ENCODE data around the gene MOCS2.
"Not testable (repeated sequence)": the region's sequence is repeated elsewhere in the genome, so short reads cannot be mapped to it uniquely, and the experiment has no call there.

Gene MOCS2, protein sequence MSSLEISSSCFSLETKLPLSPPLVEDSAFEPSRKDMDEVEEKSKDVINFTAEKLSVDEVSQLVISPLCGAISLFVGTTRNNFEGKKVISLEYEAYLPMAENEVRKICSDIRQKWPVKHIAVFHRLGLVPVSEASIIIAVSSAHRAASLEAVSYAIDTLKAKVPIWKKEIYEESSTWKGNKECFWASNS

DNA sequence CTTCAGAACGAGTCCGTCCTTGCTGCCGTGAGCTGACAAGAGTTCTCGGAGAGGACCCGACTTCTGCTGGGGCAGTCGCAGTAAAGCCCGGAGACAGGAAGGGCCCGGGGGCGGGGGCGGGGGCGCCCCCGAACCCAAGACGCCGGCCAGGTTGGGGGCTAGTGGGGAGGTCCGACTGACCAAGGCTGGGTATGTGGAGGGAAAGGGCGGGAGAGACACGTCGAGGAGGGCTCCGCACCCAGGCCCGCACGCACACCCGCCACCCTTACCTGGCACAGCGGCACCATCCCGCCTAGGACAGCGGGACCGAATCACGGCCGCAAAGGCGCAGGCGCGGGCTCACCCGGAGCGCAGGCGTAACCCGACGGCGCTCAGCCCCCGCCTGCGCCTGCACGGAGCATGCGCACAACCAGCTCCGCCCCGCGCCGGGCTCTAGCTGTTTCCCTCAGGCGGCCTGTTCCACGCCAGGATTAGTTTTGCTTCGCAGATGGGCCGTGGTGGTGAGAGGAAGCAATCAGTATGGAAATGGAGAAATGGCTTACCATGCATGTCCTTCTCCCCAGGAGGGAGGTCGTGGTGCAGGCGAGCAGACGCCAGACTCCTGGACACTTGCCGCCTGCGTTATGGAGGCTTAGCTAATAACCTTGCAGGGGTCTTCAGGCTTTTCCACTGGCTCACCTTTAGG lies at the start of gene MOCS2:
MOCS2 (minus strand) TSS at position 315 of the 685 bp plus-strand sequence. CDS start 2,583 bp downstream, outside the sequence.
- peak; percentile 45 to 94 (median 82) for DNase-seq

- no peak for DNase-seq
Measured at GRCh38 chr5:53151713-53152458, 42.3 kb upstream of the MOCS2 start.

DNA sequence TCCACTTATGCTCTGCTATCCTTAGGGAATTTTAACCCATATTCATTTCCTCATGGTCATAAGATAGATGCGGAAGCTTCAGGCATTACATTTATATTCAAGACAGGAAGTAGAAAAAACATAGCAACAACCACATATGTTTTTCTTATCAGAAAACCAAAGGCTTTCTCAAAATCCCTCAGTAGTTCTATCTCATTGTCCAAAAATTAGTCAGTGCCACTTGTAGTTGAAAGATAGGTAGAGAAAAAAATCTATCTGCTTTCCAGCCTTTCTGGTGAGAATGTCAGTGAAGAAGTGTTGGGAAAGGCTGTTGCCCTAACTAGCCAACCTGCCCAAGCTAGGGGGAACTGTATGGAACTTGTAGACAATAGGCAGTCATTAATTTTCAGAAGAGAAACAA lies 23.5 kb upstream of the MOCS2 start:
- no peak for DNase-seq

- no peak for DNase-seq
Measured at GRCh38 chr5:53130266-53130665, 20.7 kb upstream of the MOCS2 start.

DNA sequence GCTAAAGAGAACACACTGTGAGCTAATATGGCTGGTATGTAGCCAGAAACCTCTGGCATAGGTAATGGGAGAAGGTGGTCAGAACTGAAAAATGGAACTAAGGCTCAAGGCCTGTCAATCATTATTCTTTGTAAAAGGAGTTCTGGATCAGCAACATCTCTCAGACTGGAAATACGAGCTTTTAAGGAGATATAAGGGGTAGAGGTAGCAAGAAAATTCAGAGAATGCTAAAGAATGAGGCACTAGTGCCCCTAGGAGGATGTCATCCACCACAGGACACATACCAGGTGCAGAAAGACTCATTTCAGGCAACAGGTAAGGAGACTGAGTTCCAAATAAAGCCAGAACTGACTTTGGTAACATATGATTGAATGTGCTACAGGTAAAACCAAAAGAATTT lies 18.9 kb upstream of the MOCS2 start:
- no peak for DNase-seq

DNA sequence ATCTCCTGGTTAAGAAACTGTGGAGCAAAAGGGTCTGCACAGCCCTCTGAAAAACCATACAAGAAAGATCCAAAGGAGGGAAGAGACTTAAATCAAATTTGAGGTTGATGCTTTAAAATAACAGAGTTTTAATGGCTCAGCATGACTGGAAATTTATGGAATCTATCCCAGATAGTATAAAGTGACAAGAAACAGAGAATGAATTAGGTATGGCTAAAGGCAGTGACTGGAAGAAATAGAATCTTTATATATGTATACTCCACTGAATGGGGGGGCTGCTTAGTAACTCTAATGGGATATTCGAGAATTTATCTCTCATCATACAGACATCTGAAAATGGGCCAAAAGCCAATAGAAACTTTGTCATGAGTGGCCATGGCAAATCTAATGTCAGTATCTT lies 17.6 kb upstream of the MOCS2 start:
- DNase-seq: no peak

- no peak for DNase-seq
Measured at GRCh38 chr5:53126521-53126920, 17.0 kb upstream of the MOCS2 start.

DNA sequence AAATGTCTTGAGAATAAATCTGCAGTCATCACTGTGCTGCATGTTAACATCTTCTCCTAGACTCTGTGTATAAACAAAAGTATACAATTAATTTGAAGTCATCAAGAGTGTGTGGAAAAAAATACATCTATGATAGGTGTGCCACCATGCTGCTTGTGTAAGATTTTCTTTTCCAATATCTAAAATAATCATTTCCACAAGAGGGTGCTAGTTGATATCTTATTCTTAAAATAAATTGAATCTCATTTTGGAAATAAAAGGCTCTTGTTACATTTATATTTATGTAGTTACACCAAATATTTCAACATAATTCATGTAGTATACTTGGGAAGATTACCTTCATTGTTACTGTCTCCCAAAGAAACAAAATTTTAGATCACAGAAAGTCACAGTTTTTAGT lies 14.1 kb upstream of the MOCS2 start:
- DNase-seq: no peak

- DNase-seq: no peak
Measured at GRCh38 chr5:53120165-53120564, 10.6 kb upstream of the MOCS2 start.

- no peak for DNase-seq
Measured at GRCh38 chr5:53118879-53119278, 9.3 kb upstream of the MOCS2 start.

DNA sequence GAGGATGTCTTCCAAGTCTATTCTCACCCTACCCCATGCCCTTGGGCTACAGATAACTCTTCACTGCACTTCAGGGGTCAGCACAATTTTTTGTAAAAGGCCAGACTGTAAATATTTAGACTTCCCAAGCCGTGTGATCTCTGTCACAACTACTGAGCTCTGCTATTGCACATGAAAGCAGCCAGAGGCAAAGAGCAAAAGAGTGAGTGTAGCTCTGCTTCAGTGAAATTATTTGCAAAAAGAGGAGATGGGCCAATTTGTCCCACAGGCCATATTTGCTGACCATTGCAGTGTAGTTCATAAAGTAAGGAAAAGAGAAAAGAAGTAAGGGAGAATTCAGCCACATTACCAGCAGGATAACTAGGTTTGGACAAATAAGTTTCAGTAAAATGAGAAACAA lies 7.0 kb upstream of the MOCS2 start:
- no peak for DNase-seq

DNA sequence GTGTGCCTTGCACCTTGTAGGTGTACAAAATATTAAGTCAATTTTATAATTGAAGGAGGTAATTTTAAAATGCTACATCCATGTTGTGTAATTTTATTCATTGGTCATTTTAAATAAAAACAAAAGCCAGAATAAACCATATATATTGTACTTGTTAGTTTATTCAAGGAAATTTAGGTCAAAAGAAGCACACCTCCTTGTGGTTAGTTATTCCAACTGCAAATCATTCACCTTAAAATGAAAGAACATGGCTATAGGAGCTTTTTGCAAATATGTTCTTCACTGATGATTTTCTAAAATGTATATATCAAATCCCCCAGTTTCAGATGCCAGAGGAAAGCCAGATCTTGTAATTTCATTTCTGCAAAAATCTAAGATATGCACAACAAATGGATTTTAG lies 5.4 kb upstream of the MOCS2 start:
- no peak for DNase-seq

GRCh38 chr5:53113947-53114346 lies 4.4 kb upstream of the MOCS2 start:
- DNase-seq: no peak

DNA sequence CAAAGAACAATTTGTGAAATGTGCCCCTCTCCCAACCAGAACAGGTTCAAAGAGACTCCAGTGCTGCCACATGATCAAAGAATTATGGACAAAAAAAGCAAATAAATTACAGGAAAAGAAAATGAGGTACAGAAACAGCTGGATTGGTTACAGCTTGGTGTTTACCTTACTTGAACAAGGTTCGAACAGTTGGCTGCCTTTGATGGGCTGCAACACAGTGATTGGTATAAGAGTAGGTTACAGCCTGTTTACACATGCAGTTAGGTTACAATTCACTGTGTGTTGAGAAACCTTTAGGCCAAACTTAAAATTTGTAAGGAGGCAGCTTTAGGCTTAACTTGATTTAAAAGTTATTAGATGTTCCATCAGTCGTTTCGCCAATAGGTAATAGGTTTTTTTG lies 3.4 kb upstream of the MOCS2 start:
- DNase-seq: no peak

- not testable (repeated sequence) for DNase-seq
Measured at GRCh38 chr5:53112307-53112706, 2.8 kb upstream of the MOCS2 start.

- DNase-seq: no peak
Measured at GRCh38 chr5:53111139-53111538, 1.6 kb upstream of the MOCS2 start.

DNA sequence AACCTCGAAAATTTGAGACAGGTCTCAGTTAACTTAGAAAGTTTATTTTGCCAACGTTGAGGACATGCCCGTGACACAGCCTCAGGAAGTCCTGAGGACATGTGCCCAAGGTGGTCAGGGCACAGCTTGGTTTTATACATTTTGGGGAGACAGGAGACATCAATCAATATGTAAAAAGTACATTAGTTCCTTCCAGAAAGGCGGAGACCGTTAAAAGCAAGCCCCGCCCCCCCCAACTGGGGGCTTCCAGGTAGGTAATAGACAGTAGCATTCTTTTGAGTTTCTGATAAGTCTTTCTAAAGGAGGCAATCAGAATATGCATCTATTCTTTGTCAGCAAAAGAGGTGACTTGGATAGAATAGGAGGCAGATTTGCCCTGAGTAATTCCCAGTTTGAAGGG lies 599 bp upstream of the MOCS2 start:
- DNase-seq: peak in 1 of 14 donors; percentile 40

- peak in 1 of 14 donors; percentile 61 for DNase-seq
Measured at GRCh38 chr5:53109056-53109442, 508 bp downstream of the MOCS2 start.

DNA sequence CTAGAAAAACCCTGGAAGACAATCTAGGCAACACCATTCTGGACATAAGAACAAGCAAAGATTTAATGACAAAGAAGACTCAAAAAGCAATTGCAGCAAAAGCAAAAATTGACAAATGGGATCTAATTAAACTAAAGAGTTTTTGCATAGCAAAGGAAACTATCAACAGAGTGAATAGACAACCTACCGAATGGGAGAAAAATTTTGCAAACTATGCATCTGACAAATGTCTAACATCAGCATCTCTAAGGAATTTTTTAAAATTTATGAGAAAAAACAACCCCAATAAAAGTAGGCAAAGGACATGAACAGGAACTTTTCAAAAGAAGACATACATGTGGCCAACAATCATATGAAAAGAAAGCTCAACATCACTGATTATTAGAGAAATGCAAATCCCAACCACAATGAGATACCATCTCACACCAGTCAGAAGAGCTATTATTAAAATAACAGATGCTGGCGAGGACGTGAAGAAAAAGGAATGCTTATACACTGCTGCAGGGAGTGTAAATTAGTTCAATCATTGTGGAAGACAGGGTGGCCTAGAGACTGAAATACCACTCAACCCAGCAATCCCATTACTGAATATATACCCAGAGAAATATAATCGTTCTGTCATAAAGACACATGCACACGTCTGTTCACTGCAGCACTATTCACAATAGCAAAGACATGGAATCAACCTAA lies 3.8 kb downstream of the MOCS2 start:
- DNase-seq: no peak

- no peak for DNase-seq
Measured at GRCh38 chr5:53100606-53101005, 9.0 kb downstream of the MOCS2 start.

- DNase-seq: no peak
Measured at GRCh38 chr5:53099546-53099945, 10.0 kb downstream of the MOCS2 start.

DNA sequence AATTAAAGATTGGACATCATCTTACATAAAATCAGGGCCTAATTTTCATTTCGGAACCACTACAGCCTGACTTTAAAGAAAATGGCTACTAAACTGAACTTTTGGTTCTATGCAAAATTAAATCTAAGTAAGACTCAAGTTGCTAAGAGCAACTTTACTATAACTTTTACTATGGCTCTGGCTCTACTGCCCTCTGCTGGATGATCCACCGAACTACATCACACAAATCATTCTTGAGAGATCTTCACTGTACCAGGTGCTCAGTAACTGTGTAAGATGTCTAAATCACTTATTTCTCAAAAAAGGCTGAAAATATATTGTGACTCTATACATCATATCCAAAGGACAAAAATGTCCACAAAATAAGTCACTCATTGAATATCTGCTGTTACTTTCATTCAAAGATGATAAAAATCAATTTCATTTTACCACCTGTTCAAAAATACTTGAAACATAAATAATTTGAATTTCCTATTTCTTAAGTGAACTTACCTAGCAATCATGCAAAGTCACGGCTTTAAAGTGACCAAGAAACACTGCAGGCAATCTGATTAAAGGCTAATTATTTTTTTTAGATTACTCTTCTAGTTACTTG lies 13.5 kb downstream of the MOCS2 start:
- DNase-seq: peak in 9 of 14 donors; percentile 2 to 54 (median 20)

DNA sequence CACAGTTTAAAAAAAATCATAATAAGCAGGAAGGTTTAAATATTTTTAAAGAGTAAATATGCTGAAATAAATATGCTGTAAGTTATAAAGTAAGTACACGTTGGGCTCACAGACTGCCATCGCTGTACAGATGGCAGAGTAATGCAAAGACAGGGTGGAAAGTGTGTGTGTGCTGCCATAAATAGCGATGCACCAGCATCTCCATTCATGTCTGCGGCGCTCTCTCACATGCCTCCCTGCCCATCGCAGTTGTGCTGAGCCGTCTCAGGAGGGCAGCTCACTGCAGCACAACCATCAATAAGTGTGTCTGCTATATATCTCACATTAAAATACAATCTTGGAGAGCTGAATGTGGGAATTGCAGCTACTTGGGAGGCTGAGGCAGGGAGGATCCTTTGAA lies 14.3 kb downstream of the MOCS2 start:
- no peak for DNase-seq

Measured in C1 segment of cervical spinal cord (tissue), 14 donors.